Activated naive CD8-positive, alpha-beta T cell treated with anti-CD3 and anti-CD28 coated beads for 36 hours (primary cell): Measurements from ENCODE around the gene KEL. TPM values are rescaled to one million over a fixed set of nuclear protein-coding genes. Genes with fewer than 3 reads are reported as not detected.
"Not testable (repeated sequence)": the region's sequence is repeated elsewhere in the genome, so short reads cannot be mapped to it uniquely, and the experiment has no call there.

Experiments
- DNase-seq: peaks from one replicate; pipeline ENCODE4 v3.0.0; 2021
- H3K27ac Mint-ChIP-seq: one replicate; pipeline ENCODE4 v1.8.0; 2022; ENCODE audit warnings: mild to moderate bottlenecking, moderate library complexity, mixed read lengths
- H3K27me3 Mint-ChIP-seq: one replicate; pipeline ENCODE4 v1.8.0; 2022; ENCODE audit warnings: mild to moderate bottlenecking, mixed read lengths
- H3K36me3 Mint-ChIP-seq: one replicate; pipeline ENCODE4 v1.8.0; 2021; ENCODE audit warnings: mild to moderate bottlenecking, mixed read lengths
- H3K4me1 Mint-ChIP-seq: one replicate; pipeline ENCODE4 v1.8.0; 2021; ENCODE audit warnings: mixed read lengths
- H3K4me3 Mint-ChIP-seq: one replicate; pipeline ENCODE4 v1.8.0; 2022; ENCODE audit warnings: mild to moderate bottlenecking, moderate library complexity, mixed read lengths
- H3K9me3 Mint-ChIP-seq: one replicate; pipeline ENCODE4 v1.8.0; 2022; ENCODE audit warnings: mixed read lengths
- total RNA-seq, 2 experiments: library from RNA; stranded (reverse); gene quantifications; one replicate each; pipeline ENCODE4 v1.2.3, GENCODE V29; 2021

KEL gene
- total RNA-seq, 2 experiments from 2014 or later: 0.16 TPM; not detected in 1

DNA sequence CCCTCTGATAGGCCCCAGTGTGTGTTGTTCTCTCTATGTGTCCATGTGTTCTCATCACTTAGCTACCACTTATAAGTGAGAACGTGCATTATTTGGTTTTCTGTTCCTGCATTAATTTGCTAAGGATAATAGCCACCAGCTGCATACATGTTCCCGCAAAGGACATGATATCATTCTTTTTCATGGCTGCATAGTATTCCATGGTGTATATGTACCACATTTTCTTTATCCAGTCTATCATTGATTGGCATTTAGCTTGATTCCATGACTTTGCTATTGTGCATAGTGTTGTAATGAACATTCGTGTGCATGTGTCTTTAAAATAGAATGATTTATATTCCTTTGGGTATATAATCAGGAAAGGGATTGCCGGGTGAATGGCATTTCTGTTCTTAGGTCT lies 16.2 kb upstream of the KEL start:
- peaks cover 15% of the 10 kb centered on the region for H3K9me3 Mint-ChIP-seq
- H3K4me1 Mint-ChIP-seq, H3K27ac Mint-ChIP-seq: not testable (repeated sequence)

DNA sequence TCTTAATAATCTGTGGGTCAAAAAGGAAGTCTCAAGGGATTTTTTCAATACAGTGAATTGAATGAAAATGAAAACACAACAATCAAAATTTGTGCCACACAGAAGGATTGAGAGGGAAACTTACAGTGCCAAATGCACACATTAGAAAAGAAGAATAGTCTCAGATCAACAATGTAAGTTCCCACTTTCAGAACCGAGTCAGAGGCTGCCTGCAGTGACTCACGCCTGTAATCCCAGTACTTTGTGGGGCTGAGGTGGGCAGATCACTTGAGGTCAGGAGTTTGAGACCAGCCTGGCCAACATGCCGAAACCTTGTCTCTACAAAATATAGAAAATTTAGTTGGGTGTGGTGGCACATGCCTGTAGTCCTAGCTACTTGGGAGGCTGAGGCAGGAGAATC lies 12.5 kb upstream of the KEL start:
- Mint-ChIP-seq H3K4me3 (no peak overlapping the region), H3K27me3 (peaks cover 11% of the 10 kb centered on the region), H3K4me1 (no peaks in the 10 kb centered on the region), H3K9me3 (peaks cover 8% of the 10 kb centered on the region), H3K36me3 (no peaks in the 10 kb centered on the region), H3K27ac (no peak overlapping the region)
- no peak for DNase-seq

More for the DNA sequence above, 16.2 kb upstream of the KEL start:
- H3K27me3 Mint-ChIP-seq: peaks cover 14% of the 10 kb centered on the region
- not testable (repeated sequence) for H3K4me3 Mint-ChIP-seq, DNase-seq, H3K36me3 Mint-ChIP-seq

DNA sequence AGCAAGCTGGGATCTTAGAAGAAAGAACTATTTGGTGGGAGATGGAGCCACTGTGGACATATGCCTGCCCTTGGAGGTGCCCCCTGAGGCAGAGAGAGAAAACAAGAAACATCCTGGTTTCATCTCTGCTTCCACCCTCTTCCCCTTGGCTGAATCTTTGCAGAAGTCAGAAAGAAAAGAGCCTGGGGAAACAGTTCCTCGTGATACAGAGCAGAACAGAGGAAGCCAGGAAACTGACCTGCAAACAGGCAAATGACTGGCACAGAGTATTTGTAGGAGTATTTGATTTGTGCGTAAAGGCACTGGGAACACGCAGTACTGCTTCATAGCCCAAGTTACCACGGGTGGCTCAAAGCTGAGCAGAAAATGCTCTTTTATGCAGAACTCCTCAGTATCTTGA lies 7.0 kb upstream of the KEL start:
- H3K9me3 Mint-ChIP-seq: no peaks in the 10 kb centered on the region
- DNase-seq: no peak
- no peaks in the 10 kb centered on the region for H3K4me1 Mint-ChIP-seq
- peaks cover 20% of the 10 kb centered on the region for H3K27me3 Mint-ChIP-seq
- H3K4me3 Mint-ChIP-seq: no peak overlapping the region
- no peaks in the 10 kb centered on the region for H3K36me3 Mint-ChIP-seq
- no peak overlapping the region for H3K27ac Mint-ChIP-seq

DNA sequence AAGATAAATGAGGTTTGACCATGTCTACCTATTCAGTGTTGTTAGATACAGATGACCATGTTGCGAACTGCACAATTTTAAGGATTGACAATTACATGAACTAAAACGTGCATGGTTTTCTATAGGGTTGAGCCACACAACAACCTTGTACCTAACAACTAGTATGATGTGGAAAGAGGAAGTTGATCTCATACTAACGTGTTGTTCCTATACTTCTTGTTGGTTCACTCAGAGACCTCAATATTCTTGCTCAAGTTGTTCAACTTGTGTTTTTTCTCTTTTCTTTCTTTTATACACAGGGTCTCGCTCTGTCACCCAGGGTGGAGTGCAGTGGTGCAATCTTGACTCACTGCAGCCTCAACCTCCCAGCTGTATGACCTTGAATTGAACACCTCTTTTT lies 6.1 kb upstream of the KEL start:
- DNase-seq: no peak
- Mint-ChIP-seq H3K4me1 (no peaks in the 10 kb centered on the region), H3K27ac (no peak overlapping the region), H3K4me3 (no peak overlapping the region), H3K36me3 (no peaks in the 10 kb centered on the region), H3K9me3 (no peaks in the 10 kb centered on the region), H3K27me3 (peaks cover 20% of the 10 kb centered on the region)

DNA sequence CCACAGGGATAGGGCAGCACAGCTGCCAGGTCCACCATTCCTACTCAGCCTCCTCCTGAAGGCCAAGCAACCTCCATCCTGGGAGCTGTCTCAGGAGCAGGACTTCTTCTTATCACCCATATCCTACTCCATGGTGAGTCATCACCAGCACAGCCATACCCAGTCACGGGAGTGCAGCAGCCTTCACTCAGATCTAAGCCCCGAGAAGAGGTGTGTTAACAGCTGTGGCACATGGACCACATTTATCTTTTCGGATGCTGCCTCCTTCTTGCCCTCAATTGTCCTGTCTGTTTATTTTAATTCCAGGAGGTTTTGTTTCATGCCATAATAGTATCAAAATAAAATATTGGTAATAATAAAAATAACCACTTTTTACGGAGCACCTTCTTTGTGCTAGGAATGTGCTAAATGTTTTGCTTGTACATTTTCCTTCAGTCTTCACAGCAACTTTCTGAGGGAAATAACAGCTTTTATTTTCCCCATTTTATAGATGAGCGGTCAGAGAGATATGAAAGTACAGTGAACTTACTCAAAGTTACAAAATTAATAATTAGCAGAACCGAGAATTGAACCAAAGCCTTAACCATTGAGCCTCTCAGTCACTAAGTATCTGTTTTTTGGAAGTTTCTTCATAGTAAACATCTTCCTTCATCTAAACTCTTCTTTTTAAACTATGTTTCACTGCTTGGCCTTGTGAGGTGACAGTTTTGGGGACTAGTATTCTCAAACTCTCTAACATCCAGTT lies 2.5 kb upstream of the KEL start:
- H3K36me3 Mint-ChIP-seq: no peaks in the 10 kb centered on the region
- no peak for DNase-seq
- H3K4me1 Mint-ChIP-seq: no peaks in the 10 kb centered on the region
- peaks cover 9% of the 10 kb centered on the region for H3K27me3 Mint-ChIP-seq
- no peak overlapping the region for H3K4me3 Mint-ChIP-seq
- no peaks in the 10 kb centered on the region for H3K9me3 Mint-ChIP-seq
- no peak overlapping the region for H3K27ac Mint-ChIP-seq

DNA sequence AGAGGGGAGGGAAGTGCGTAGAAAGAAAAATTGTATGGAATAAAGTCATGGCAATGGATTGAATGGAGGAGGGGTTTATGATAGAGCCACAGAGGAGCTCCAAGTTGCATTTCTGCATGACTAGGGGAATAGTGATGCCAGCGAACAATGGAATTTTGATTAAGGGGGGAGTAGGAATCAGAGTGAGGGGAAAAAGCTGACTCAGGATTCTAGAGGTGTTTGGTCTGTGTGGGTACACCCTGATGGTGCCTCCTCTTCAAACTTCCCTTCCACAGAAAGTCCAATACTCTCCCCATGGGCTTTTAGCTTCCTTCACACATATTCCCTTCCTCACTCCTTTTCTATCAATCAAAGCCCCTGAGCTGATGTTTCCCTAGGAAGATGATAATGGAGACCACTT lies 1.8 kb upstream of the KEL start:
- Mint-ChIP-seq H3K36me3 (no peaks in the 10 kb centered on the region), H3K9me3 (no peaks in the 10 kb centered on the region), H3K4me3 (no peak overlapping the region), H3K27me3 (peaks cover 7% of the 10 kb centered on the region), H3K27ac (no peak overlapping the region), H3K4me1 (no peaks in the 10 kb centered on the region)
- DNase-seq: no peak

DNA sequence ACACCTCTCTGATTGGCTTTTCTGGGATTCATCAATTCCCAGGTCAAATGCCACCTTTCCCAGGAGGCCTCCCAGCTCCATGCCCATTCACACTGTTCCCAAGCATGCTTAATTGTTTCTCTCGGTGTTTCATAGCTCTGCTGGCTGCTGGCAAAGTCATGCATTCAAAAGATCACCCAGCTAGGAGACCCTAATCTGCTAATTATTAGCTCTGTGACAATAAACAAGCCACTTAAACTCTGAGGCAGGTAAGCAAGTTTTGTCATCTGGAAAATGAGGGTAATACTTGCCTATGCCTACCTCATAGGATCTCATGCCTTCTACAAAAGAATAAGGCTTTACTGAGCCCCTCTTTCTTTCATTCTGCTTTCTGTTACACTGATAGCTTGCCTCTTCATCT lies 828 bp upstream of the KEL start:
- H3K36me3 Mint-ChIP-seq: no peaks in the 10 kb centered on the region

DNA sequence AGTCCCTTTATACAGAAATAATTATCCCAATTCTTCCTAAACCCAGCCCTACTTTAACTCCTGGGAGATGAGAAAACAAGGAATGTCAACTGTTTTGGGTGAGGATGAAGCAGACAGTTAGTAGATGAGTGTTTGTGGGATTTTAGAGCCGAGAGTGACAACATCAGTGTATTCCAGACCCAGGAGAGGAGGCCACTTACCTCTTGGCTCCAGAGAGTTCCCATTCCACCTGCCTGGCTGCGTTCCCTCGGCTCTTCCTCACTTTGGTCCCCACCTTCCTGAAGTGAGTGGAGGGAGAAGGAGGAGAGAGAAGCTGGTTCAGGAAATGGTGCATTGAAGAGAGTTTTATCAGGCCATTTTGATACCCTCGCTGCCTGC lies 579 bp downstream of the KEL start:
- H3K27ac Mint-ChIP-seq: no peak overlapping the region
- no peaks in the 10 kb centered on the region for H3K4me1 Mint-ChIP-seq
- H3K36me3 Mint-ChIP-seq: no peaks in the 10 kb centered on the region
- no peak for DNase-seq
- H3K27me3 Mint-ChIP-seq: no peaks in the 10 kb centered on the region
- no peak overlapping the region for H3K4me3 Mint-ChIP-seq
- H3K9me3 Mint-ChIP-seq: peaks cover under 1% of the 10 kb centered on the region

More for the DNA sequence above, 828 bp upstream of the KEL start:
- no peaks in the 10 kb centered on the region for H3K27me3 Mint-ChIP-seq
- H3K9me3 Mint-ChIP-seq: no peaks in the 10 kb centered on the region
- H3K27ac Mint-ChIP-seq: no peak overlapping the region
- DNase-seq: no peak
- no peaks in the 10 kb centered on the region for H3K4me1 Mint-ChIP-seq
- no peak overlapping the region for H3K4me3 Mint-ChIP-seq

DNA sequence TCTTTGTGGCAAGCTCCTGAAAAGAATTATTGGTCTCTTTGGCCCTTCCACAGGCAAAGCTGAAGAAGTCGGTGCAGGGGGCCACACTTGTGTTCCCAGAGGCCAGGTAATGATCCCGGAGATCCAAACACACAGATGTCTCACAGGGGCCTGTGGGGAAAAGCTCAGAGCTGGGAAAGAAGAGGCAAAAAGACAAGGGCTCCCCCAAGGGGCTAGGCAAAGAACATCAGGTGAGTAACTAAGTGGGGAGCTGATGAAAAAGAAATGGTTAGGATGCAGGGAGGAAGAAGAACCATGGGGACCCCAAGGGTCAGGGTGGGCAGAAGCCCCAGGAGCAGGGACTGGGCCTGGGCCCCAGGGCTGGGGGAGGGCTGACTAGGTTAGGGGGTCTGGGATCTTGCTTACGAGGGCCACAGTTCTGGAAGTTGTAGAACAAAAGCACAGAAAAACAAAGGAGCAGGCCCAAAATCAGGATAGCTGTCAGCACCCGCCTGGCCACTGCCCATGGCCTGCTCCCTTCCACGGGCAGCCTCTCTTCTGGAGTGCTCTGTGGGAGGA lies 1.1 kb downstream of the KEL start:
- Mint-ChIP-seq H3K4me1 (no peaks in the 10 kb centered on the region), H3K27me3 (no peaks in the 10 kb centered on the region), H3K4me3 (no peak overlapping the region), H3K9me3 (peaks cover 6% of the 10 kb centered on the region), H3K36me3 (no peaks in the 10 kb centered on the region), H3K27ac (no peak overlapping the region)
- DNase-seq: no peak

DNA sequence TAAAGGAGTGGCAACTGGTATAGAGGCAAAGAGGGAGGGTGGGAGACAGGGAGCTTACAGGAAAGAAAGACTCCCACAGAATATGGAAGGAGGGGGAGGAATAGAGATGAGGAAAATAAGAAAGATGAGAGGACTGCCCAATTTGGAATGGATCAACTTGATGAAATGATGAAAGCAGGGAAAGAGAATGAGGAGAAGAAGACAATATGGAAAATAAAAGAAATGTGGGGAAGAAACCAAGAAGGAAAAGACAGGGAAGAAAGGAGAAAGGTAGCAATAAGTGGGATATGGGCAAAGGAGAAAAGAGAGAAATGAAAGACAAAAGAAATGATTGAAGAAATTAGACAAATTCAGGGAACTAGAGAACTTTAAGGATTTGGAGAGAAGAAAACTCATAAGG lies 3.0 kb downstream of the KEL start:
- Mint-ChIP-seq H3K27ac (no peak overlapping the region), H3K9me3 (peaks cover 17% of the 10 kb centered on the region), H3K4me1 (no peaks in the 10 kb centered on the region), H3K36me3 (peaks cover 2% of the 10 kb centered on the region), H3K27me3 (no peaks in the 10 kb centered on the region), H3K4me3 (no peak overlapping the region)
- no peak for DNase-seq

DNA sequence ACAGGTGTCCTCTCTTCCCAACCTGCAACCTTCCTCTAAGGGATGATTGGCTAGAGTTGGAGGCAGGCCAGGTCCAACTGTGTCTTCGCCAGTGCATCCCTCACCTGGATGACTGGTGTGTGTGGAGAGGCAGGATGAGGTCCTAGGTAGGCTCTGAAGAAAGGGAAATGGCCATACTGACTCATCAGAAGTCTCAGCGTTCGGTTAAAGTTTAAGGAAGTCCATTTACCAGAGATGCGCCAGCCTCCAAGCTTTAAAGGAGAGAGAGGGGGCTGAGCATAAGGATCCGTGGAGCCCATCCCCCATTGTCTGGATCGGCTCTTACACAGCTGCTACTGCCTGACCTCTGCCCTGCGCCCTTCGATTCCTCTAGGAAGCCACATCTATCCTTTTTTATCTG lies 4.4 kb downstream of the KEL start:
- peaks cover 5% of the 10 kb centered on the region for H3K36me3 Mint-ChIP-seq
- H3K4me3 Mint-ChIP-seq: no peak overlapping the region
- no peak overlapping the region for H3K27ac Mint-ChIP-seq
- no peak for DNase-seq
- H3K4me1 Mint-ChIP-seq: no peaks in the 10 kb centered on the region
- H3K9me3 Mint-ChIP-seq: peaks cover 17% of the 10 kb centered on the region
- H3K27me3 Mint-ChIP-seq: no peaks in the 10 kb centered on the region

DNA sequence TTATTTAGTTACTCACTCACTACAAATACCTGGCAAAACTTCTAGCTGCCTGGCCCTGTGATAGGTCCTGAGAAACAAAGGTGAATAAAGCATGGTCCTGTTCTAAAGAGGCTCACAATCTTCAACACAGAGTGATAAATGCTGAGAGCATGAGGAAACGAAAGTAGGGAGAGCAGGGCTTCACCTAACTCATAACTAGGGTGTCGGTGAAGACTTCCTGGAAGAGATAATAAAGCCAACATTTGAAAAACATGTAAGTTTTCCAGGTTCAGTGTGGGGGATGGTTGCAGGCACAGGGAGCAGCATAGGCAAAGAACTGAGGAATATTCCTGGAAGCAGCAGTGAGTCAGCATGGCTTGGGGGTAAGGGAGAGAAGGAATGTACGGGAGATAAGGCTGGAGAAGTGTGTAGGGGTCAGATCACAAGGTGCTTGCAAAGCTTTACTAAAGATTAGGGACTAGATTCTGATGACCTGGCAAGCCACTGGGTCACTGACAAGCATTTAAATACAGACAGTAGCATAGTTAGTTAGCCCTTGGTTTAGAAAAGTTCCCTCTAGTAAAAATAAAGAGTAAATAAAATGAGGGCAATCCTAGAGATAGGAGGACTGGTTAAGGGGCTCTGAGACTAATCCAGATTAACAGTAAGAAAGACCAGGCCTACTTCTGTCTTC lies 5.1 kb downstream of the KEL start:
- Mint-ChIP-seq H3K9me3 (peaks cover 17% of the 10 kb centered on the region), H3K27me3 (no peaks in the 10 kb centered on the region), H3K27ac (no peak overlapping the region), H3K4me3 (no peak overlapping the region), H3K4me1 (no peaks in the 10 kb centered on the region), H3K36me3 (peaks cover 5% of the 10 kb centered on the region)
- DNase-seq: no peak

DNA sequence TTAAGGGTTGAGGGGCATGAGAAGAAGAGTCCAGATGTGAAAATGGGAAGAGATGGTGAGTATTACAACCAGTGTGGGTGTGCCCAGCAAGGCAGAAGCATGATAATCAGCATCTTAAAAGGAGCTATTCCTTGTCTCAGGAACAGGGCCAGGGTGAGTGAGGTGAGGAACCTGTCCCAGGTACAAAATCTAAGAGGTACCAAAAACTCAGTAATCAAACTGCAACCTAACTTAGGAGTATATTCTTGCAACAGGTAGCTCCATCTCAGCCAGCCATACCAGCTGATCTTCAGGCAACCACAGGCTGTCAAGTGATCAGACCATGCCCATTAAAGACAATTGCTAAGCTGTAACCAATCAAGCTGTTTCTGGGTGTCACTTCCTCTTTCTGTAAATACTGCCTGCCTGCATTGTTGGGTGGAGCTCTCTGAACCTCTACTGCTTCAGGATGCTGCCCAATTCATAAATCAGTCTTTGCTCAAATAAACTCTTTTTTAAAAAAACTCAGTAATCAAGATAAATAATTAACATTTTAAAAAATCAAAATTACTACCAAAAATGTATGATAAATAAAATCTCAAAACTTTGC lies 7.4 kb downstream of the KEL start:
- H3K9me3 Mint-ChIP-seq: peaks cover 17% of the 10 kb centered on the region
- no peak overlapping the region for H3K4me3 Mint-ChIP-seq
- H3K27ac Mint-ChIP-seq: no peak overlapping the region
- no peaks in the 10 kb centered on the region for H3K4me1 Mint-ChIP-seq
- DNase-seq: no peak
- peaks cover 5% of the 10 kb centered on the region for H3K36me3 Mint-ChIP-seq
- H3K27me3 Mint-ChIP-seq: peaks cover 5% of the 10 kb centered on the region

DNA sequence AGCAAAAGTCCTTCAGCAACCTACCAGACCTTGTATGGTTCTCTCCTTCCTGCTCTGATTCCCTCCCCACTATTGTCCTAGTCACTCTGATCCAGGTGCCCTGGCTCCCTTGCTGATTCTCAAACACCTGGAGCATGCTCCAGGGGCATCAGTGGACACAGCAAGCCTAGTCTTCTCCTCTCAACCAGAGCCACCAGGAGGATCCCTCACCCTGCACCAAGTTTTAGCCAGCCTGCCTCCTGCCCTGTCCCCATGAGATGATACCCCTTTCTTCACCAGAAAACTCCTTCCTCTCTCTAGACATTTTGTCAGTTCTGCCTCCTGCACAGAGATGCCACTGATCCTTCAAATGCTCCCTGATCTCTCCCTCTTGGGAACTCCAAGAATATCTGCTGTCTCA lies 11.9 kb downstream of the KEL start:
- Mint-ChIP-seq H3K4me3 (no peak overlapping the region), H3K9me3 (peaks cover 4% of the 10 kb centered on the region), H3K4me1 (no peaks in the 10 kb centered on the region), H3K36me3 (peaks cover 3% of the 10 kb centered on the region), H3K27ac (no peak overlapping the region), H3K27me3 (peaks cover 5% of the 10 kb centered on the region)
- no peak for DNase-seq

DNA sequence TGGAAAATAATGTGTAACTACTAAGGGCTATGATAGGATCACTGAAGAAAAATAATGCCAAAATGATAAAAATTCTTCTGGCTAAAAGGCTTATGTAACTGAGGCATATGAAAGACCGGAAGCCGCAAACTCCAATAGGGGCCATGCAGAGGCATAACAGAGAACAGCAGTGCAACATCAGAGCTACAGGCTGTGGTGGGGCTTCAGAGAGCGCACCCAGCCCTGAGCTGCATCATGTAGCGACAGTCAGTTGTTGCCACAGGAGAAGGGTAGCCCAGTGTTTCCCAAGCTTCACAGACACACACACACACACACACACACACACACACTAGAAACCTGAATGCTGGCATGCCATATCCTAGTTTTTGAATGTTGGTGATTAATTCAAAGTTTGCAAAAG lies 13.6 kb downstream of the KEL start:
- peaks cover 5% of the 10 kb centered on the region for H3K27me3 Mint-ChIP-seq
- no peaks in the 10 kb centered on the region for H3K4me1 Mint-ChIP-seq
- no peak for DNase-seq
- H3K36me3 Mint-ChIP-seq: no peaks in the 10 kb centered on the region
- no peaks in the 10 kb centered on the region for H3K9me3 Mint-ChIP-seq
- no peak overlapping the region for H3K4me3 Mint-ChIP-seq
- H3K27ac Mint-ChIP-seq: no peak overlapping the region
